Frontal cortex (tissue), 4 donors: ENCODE results near the gene SORBS1. TPM values are rescaled to one million over a fixed set of nuclear protein-coding genes. Genes with fewer than 3 reads are reported as not detected.
"Not testable (repeated sequence)": the region's sequence is repeated elsewhere in the genome, so short reads cannot be mapped to it uniquely, and the experiment has no call there.

ENCODE experiments used
- DNase-seq, 2 donors: peaks; one replicate each; pipeline ENCODE4 v3.0.0; 2012; ENCODE audit warnings: low spot score in 2 of 2
- FAIRE-seq: peaks from 2 replicates; lab custom pipeline; 2012; peaks lifted over from hg19 to GRCh38; lab: Jason Lieb, UNC
- total RNA-seq: library from RNA; depleted of rRNA; stranded (reverse); fragments of >200 nt; gene quantifications from one replicate; pipeline ENCODE4 v1.2.3, GENCODE V29; 2014
- donor health status: control.
- donor health status: control.
- donor health status: control.

SORBS1 gene
- total RNA-seq, 1 donor from 2014 or later = 90.5 TPM

- DNase-seq (no peak), FAIRE-seq (no peak)
Measured at GRCh38 chr10:95377950-95378349, 183.2 kb downstream of the SORBS1 start.

- FAIRE-seq (no peak), DNase-seq (no peak)
Measured at GRCh38 chr10:95375418-95375817, 185.8 kb downstream of the SORBS1 start.

GRCh38 chr10:95374597-95375209 is 186.5 kb downstream of the SORBS1 start:
- FAIRE-seq (peak; percentile 48), DNase-seq (peak; percentile 26 to 58)

GRCh38 chr10:95373660-95374059 is 187.5 kb downstream of the SORBS1 start:
- no peak for DNase-seq
- no peak for FAIRE-seq

GRCh38 chr10:95364342-95364741 is 196.8 kb downstream of the SORBS1 start:
- FAIRE-seq (no peak), DNase-seq (no peak)

GRCh38 chr10:95363303-95363912 is 197.8 kb downstream of the SORBS1 start:
- DNase-seq (peak; percentile 41 to 63), FAIRE-seq (peak; percentile 76)

- DNase-seq = no peak
- FAIRE-seq = no peak
Measured at GRCh38 chr10:95360122-95360714, 201.0 kb downstream of the SORBS1 start.

GRCh38 chr10:95359466-95359865 is 201.7 kb downstream of the SORBS1 start:
- DNase-seq = no peak
- no peak for FAIRE-seq

GRCh38 chr10:95356190-95356955 is 204.8 kb downstream of the SORBS1 start:
- DNase-seq (no peak), FAIRE-seq (no peak)

- DNase-seq = no peak
- no peak for FAIRE-seq
Measured at GRCh38 chr10:95355301-95355700, 205.9 kb downstream of the SORBS1 start.

GRCh38 chr10:95354110-95354509 is 207.1 kb downstream of the SORBS1 start:
- DNase-seq (no peak), FAIRE-seq (no peak)

GRCh38 chr10:95353123-95353522 is 208.0 kb downstream of the SORBS1 start:
- DNase-seq = no peak
- no peak for FAIRE-seq

- FAIRE-seq (no peak), DNase-seq (no peak)
Measured at GRCh38 chr10:95352684-95353083, 208.5 kb downstream of the SORBS1 start.

- DNase-seq (no peak), FAIRE-seq (no peak)
Measured at GRCh38 chr10:95350830-95351228, 210.3 kb downstream of the SORBS1 start.

GRCh38 chr10:95350219-95350829 is 210.8 kb downstream of the SORBS1 start:
- FAIRE-seq = no peak
- no peak for DNase-seq

GRCh38 chr10:95347402-95347766 is 213.8 kb downstream of the SORBS1 start:
- not testable (repeated sequence) for FAIRE-seq, DNase-seq

- no peak for FAIRE-seq
- no peak for DNase-seq
Measured at GRCh38 chr10:95346715-95347401, 214.3 kb downstream of the SORBS1 start.

GRCh38 chr10:95343573-95343972 is 217.6 kb downstream of the SORBS1 start:
- FAIRE-seq (no peak), DNase-seq (no peak)

GRCh38 chr10:95341716-95342130 is 219.4 kb downstream of the SORBS1 start:
- FAIRE-seq (no peak), DNase-seq (no peak)

- FAIRE-seq (no peak), DNase-seq (no peak)
Measured at GRCh38 chr10:95339863-95340262, 221.3 kb downstream of the SORBS1 start.
